SKM-1 treated with dmso at 0.1 percent for 144 hours (cell line): ENCODE data around the gene KRTAP19-6.
"Not testable (repeated sequence)": the region's sequence is repeated elsewhere in the genome, so short reads cannot be mapped to it uniquely, and the experiment has no call there.

ENCODE experiments used
- DNase-seq: peaks from one replicate; lab custom pipeline; 2025; ENCODE audit not compliant: unreplicated experiment; lab: John Stamatoyannopoulos, UW

KRTAP19-6 gene

DNA sequence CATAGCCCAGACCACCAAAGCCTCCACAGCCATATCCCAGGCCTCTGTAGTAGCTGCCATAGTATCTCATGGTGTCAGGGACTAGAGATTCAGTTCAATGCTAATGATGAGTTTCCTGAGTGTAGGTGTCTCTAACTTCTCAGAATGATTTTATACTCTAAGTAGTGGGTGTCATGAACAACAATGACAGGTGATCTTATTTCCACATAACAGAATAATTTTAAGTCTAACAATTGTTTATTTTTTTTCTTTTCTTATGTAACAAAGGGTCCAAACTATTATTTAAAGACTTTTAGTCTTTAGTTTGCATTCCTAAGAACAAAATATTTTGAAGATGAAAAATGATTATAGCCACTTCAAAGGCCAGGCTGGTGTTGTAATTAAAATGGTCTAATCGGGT is at the start of gene KRTAP19-6:
KRTAP19-6 (minus strand) TSS at position 101 of the 400 bp plus-strand sequence; CDS start at position 70, 31 bp downstream.
- DNase-seq, result no peak

DNA sequence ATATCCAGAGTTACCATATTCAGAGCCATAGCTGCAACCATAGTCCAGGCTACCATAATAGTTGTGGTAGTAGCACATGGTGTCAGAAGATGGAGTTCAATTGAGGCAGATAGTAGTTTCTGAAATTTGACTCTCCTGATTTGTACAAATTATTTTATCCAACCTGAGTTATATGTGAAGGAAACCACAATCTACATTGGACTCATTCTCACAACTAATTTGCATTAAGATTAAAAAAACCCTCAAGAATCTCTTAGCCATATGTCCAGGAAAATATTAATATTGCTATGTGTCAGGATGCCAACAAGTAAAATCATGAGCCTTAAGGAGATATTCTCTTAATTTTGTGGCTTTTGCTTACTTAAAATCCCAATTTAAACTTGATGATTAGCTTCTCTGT is 48.6 kb upstream of the KRTAP19-6 start, which contains the start of gene KRTAP22-2:
KRTAP22-2 (minus strand) TSS at position 101 of the 400 bp plus-strand sequence.
- no peak for DNase-seq

DNA sequence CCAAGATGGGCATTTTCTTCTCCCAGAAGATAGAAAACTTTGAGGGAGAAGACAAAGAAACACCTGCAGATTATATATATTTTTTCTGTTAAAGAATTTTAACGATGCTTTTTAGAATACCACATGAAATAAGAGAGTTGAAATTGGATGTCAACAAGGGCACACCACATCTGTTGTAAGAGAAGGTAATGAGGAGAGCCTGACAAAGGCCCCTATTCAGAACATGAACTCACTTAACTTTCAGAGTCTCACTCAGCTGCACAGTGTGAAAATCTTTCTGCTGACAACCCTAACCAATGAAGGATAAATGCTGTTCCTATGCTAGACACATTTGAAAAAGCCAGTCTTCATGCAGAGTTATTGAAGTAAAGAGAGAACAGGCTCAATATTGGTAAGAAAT is 41.2 kb upstream of the KRTAP19-6 start:
- no peak for DNase-seq

DNA sequence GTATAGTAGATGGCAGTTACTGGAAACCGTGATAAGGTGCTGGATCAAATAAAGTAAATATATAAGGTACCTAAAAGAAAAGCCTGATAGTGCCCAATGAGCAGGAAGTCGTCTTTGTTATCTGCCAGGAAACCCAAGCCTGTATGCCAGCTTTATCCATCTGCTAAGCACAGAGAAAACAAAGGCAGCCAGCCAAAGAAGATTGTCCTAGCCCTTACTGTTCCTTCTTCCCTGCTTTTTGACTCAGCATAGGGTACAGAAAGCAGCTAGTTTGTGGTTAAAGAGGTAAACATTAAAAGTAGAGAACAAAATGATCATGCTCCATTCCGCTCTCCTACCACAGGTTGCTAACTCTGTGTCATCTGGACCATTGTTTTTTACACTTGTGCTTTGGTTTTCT is 38.5 kb upstream of the KRTAP19-6 start:
- no peak for DNase-seq

- DNase-seq, result no peak
Observed at GRCh38 chr21:30579346-30579745, 37.7 kb upstream of the KRTAP19-6 start.

DNA sequence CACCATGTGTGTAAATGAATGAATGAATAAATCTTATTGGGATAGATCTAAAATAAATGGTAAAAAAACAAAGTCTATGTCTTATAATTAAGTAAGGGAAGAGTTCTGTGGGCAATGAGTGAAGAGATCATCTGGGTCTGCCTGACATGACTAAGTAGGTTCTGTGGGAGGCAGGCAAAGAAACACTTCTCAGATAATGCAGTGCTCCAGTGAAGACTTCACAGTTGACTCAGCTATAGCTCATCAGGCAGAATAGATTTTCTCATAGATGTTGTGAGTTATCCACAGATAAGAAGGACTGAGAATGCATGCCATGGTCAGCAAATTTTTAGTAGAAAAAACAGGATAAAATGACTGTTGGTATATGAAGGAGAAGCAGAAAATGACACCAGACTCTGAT is 36.1 kb upstream of the KRTAP19-6 start:
- no peak for DNase-seq

- DNase-seq, result no peak
Observed at GRCh38 chr21:30567617-30568016, 26.0 kb upstream of the KRTAP19-6 start.

DNA sequence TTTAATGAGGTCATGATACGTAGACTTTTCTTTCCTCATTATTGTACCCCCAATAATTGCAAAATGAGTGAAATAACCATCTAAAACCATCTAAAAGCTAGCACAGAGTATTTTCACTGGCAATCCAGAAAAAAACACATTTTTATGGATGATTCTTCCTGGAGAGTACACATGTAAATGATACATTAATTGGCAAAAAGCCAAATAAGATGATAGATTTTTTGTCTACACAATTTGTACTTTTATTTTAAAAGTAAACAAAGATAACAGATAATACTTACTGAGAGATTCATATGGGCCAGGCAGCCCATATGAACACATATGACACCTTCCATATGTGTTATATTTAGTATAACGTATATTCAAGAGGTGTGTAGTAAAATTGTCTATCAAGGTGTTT is 22.0 kb upstream of the KRTAP19-6 start:
- DNase-seq, result no peak

DNA sequence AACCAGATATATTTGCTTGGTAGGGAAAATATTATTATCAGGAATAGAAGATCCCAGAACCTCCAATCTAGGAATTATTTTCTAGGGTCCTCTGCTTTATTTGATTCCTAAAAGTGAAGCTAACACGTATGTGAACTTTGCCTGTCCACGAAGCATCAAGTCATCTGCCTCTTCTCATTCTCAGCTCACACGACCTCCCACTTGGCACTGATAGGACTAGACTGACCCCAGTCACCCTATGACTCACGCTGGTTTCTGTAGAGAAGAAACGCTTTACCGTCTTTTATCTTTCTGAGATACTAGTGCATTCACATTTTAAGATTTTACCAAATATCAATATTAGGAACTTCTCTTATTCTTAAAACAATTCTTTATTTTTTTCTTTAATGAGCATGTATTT is 21.4 kb upstream of the KRTAP19-6 start:
- DNase-seq, result no peak

DNA sequence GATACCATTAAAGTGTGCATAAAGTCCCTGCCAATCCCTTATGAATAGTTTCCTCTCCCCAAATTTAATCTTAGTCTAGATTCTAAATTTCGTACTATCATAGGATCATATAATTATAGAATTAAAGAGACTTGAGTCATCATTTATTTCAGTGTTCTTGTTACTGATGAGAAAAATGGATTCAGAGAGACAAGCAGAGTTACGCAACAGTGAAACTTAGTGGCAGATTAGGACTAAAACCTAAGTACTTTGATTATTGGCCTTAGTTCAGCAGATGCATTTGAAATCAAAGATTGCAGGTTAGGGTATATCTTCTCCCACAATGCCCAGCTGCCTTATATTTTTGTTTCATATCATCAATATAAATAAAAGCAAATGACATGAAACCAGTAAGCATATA is 20.3 kb upstream of the KRTAP19-6 start:
- DNase-seq, result no peak

- DNase-seq, result no peak
Observed at GRCh38 chr21:30561264-30561895, 19.7 kb upstream of the KRTAP19-6 start, which contains the start of gene KRTAP19-7. Gene KRTAP19-7, minus strand, starts transcription at chr21:30561314. Its CDS starts 25 bp downstream, at chr21:30561289.

DNA sequence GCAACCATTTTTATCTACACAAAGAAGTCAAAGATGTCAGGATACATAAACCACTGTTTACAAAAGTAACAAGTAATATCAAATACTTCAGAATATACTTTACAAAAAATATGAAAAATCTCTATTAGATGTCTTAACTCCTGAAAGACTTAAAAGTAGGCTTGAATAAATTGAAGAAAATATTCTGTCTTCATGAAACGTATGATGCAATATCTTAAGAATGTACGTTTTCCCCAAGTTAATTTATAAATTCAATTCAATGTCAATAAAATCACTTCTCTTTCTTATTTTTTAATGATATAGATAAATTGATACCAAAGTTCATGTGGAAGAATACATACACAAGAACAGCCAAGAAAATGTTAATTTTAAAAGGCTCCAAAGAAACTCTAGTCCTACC is 13.4 kb upstream of the KRTAP19-6 start:
- DNase-seq, result no peak

- no peak for DNase-seq
Observed at GRCh38 chr21:30552782-30553181, 11.1 kb upstream of the KRTAP19-6 start.

GRCh38 chr21:30518876-30519275 is 22.8 kb downstream of the KRTAP19-6 start:
- no peak for DNase-seq

- DNase-seq, result no peak
Observed at GRCh38 chr21:30515681-30516080, 26.0 kb downstream of the KRTAP19-6 start.

- not testable (repeated sequence) for DNase-seq
Observed at GRCh38 chr21:30505621-30506205, 36.0 kb downstream of the KRTAP19-6 start.

DNA sequence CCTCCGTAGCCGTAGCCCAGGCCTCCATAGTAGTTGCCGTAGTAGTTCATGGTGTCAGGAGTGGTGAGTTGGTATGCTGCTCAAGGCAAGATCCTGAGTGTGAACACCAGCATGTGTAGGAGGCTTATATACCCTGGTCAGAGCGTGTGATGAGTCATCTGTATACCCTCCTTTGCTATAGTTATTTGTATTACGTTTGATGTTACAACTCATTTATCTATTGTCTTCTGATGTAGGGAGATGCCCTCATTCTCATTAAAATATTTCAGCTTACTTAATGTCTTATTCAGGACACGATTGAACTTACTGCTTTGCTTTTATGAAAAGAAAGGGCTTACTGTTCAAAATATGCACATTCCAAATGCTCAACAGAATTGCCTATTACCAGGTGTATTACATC is 39.6 kb downstream of the KRTAP19-6 start, which contains the start of gene KRTAP19-5:
KRTAP19-5 (minus strand) TSS at position 101 of the 400 bp plus-strand sequence; CDS start at position 50, 51 bp downstream.
- no peak for DNase-seq

DNA sequence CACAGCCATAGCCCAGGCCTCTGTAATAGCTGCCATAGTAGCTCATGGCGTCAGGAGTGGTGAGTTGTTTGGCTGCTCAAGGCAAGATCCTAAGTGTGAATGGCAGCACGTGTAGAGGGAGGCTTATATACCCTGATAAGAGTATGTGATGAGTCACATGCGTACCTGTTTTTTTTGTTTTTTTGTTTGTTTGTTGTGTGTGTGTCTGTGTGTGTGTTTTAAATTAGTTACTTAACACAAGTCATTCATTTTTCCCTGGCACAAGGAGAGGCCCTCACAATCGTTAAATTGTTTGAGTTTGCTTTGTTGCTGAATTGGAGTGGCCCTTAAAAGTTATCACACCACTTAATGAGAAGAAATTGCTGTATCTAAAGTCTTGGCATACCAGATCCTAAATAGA is 44.6 kb downstream of the KRTAP19-6 start, which contains the start of gene KRTAP19-4:
KRTAP19-4 (minus strand) TSS at position 101 of the 400 bp plus-strand sequence; CDS start at position 46, 55 bp downstream.
- DNase-seq, result no peak

- no peak for DNase-seq
Observed at GRCh38 chr21:30491963-30492428, 49.7 kb downstream of the KRTAP19-6 start, which contains the start of gene KRTAP19-3. Gene KRTAP19-3, minus strand, starts transcription at chr21:30492013. Its CDS starts 56 bp downstream, at chr21:30491957.
